ENCODE measurements around the gene SRC. TPM values are rescaled to one million over a fixed set of nuclear protein-coding genes. Genes with fewer than 3 reads are reported as not detected.
A peak's percentile ranks its signal among the peaks of the same experiment; 100 is the strongest.

Gene SRC
- total RNA-seq, 3 donors from 2014 or later = 111 to 155 (median 132) TPM

DNA sequence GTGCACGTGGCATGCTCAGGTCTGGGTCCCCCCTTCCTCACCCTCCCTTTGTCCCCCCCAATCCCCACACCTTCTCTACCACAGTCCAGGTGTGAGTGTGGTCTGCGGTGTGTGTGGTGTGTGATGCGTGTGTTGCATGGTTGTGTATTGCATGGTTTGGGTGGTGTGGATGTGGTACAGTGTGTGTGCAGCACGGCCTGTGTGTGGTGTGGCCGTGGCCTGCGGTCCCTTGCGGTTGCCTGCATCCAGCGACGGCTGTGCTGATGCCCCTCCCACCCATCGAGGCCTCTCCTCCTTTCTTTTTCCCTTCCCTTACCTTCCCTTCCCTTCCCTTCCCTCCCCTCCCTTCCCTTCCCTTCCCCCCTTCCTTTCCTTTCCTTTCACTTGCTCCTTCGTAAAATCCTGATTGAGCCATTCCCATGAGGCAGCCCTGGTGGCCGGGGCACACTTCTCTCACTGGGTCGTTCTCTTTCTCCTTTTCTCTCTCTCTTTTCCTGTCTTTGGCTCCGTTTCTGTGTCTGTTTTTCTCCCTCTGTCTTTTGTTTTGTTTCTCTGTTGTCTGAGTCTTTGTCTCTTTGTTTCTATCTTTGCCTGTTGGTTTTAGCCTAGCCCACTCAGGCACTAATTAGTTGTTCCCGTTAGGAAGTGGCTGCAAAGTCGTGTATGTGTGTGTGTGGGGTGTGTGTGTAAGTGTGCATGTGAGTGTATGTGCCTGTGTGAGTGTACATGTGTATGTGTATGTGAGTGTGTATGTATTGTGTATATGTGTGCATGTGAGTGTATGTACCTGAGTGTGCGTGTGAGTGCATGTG lies 65.7 kb downstream of the SRC start:
- H3K9me3 ChIP-seq = no peaks in the 10 kb centered on the region
- no peak overlapping the region for H3K4me3 ChIP-seq
- H3K4me1 ChIP-seq (ENCODE audit: low read depth) = peaks cover 10% of the 10 kb centered on the region
- DNase-seq = peak in 1 of 3 donors; percentile 49
- intact Hi-C loops (cut with DNase I, micrococcal nuclease) = no loop called here
- H3K36me3 ChIP-seq (ENCODE audit: low read depth) = no peaks in the 10 kb centered on the region
- TF ChIP-seq, protein P1, sequence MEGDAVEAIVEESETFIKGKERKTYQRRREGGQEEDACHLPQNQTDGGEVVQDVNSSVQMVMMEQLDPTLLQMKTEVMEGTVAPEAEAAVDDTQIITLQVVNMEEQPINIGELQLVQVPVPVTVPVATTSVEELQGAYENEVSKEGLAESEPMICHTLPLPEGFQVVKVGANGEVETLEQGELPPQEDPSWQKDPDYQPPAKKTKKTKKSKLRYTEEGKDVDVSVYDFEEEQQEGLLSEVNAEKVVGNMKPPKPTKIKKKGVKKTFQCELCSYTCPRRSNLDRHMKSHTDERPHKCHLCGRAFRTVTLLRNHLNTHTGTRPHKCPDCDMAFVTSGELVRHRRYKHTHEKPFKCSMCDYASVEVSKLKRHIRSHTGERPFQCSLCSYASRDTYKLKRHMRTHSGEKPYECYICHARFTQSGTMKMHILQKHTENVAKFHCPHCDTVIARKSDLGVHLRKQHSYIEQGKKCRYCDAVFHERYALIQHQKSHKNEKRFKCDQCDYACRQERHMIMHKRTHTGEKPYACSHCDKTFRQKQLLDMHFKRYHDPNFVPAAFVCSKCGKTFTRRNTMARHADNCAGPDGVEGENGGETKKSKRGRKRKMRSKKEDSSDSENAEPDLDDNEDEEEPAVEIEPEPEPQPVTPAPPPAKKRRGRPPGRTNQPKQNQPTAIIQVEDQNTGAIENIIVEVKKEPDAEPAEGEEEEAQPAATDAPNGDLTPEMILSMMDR (IDR thresholded peaks at IDR 0.05) = no peak
- ATAC-seq = peak; percentile 25

DNA sequence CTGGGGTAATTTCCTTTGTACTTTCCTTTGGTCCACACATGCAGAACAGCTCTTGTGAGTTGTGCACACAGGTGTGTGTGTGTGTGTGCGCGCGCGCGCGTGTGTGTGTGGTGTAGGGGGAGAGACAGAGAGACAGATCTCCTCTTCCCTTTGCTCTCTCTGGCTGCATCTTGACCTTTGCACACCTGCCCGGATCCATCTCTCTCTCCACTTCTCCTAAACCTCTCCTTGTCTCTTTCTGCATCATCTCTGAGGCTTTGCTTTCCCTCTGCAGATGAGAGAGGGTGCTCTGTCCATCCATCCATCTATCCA lies 67.0 kb downstream of the SRC start:
- Histone ChIP-seq H3K4me1 (ENCODE audit: low read depth) (peaks cover 7% of the 10 kb centered on the region), H3K4me3 (no peak overlapping the region), H3K36me3 (ENCODE audit: low read depth) (no peaks in the 10 kb centered on the region), H3K9me3 (no peaks in the 10 kb centered on the region)
- ATAC-seq (no peak), DNase-seq (peak in 1 of 3 donors; percentile 24)
- TF ChIP-seq, protein P1 (IDR thresholded peaks at IDR 0.05) = no peak
- intact Hi-C loops (cut with DNase I, micrococcal nuclease) = no loop called here

DNA sequence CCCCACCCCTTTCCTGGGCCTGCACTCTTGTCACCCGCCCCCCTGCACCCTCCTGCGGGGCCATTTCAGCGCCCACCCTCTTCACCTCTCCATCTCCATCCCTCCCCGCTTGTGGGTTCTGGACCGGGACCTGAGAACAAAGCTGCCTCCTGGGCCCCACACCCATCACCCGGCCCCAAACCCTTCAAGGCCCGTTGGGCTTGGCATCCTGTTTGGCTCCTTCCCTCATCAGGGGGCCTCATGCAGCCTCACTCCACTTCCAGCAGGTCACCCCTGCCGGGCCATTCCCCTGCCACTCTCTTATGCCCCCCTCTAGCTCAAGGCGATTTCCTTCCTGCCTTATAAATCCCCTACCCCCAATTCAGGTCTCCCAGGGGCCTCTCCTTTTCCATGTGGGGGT lies 67.4 kb downstream of the SRC start:
- ATAC-seq (no peak), DNase-seq (peak in 1 of 3 donors; percentile 27)
- Histone ChIP-seq H3K36me3 (ENCODE audit: low read depth) (no peaks in the 10 kb centered on the region), H3K4me3 (no peak overlapping the region), H3K4me1 (ENCODE audit: low read depth) (peaks cover 7% of the 10 kb centered on the region), H3K9me3 (no peaks in the 10 kb centered on the region)
- TF ChIP-seq, protein P1 (IDR thresholded peaks at IDR 0.05) = no peak
- intact Hi-C loops (cut with DNase I, micrococcal nuclease) = no loop called here

DNA sequence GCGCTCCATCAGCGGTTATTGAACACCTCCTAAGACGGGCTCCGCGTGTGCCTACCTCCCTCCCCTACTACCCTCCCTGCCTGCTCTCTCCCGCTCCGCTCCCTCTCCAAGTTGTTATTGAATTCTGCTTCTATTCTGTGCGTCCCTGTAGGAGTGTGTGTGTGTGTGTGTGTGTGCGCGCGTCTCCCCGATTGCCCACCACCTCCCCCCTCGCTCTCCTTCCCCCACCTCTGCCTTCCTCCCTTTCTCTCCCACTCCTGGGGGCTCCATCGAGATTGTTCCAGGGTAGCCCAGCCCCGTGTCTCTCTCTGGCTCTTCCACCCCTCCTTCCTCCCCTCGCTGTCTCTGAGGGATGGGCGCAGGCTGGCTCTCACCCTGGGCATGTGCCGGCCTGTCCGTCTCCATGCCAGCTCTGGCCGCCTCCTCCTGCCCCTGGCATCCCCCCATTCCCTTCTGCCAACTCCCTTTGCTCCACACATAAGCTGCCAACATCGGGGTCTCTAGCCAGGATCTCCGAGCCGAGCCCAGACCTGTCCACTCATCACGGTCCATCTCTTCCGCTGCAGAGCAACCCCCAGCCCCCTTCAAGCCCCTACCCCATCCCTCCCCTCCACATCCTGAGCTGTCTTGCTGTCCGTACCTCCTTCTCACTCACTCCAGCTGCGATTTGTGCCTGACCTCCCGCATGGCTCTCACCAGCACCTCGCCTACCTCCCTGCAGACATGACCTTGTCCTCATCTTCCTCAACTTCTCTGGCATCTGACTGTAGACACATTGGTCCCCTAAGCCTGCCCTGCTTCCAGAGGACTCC lies 68.5 kb downstream of the SRC start:
- Histone ChIP-seq H3K9me3 (no peaks in the 10 kb centered on the region), H3K36me3 (ENCODE audit: low read depth) (no peaks in the 10 kb centered on the region), H3K4me3 (no peak overlapping the region), H3K4me1 (ENCODE audit: low read depth) (peaks cover 7% of the 10 kb centered on the region)
- peak in 1 of 3 donors; percentile 26 for DNase-seq
- intact Hi-C loops (cut with DNase I, micrococcal nuclease) = no loop called here
- no peak for ATAC-seq
- TF ChIP-seq, protein P1 (IDR thresholded peaks at IDR 0.05) = no peak

DNA sequence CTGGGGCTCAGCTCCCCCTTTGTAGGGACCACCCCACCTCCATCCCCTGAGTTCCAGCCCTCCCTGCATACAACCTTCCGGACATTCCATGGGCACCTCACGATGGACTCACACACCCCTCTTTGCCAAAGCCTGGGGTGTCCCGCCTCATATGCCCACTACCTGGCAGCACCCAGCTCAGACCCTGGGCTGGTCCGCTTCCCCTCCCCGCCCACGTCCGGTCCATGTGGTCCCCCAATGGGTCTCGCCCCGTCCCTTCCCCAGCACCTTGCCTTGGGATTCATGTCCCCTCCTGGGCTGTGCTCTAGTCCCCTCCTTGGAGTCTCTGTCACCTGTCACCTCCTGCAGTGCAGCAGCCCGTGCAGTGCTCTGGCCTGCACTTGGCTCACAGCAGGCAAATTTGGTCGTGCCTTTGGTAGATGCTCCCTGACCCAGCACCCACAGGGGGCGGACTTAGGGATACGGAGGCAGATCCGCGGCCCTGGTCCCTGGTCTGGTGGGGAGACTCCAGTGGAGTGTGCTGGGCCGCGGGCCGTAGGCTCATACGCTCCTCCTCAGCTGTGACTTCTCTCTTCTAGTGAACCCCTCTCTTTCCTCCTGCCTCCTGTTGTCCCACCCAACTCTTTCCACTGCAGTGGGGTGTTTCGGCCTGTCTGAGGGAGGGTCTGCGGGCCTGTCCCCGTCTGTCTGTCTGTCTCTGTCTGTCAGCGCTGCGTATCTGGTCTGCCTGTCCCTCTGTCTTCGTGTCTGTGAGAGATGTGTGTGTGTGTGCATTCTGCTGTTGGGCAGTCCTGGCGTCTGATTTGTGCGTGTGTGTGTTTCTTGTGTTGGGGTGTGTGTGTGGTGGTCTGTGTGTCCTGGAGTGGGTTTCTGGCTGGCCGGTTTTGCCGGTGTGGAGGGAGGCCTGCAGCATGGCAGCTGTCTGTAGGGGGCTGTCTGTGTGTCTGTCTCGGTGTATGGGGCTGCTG lies 69.5 kb downstream of the SRC start:
- TF ChIP-seq, protein P1 (IDR thresholded peaks at IDR 0.05) = no peak
- H3K4me3 ChIP-seq = no peak overlapping the region
- DNase-seq (peak in 1 of 3 donors; percentile 45), ATAC-seq (no peak)
- intact Hi-C loops (cut with DNase I, micrococcal nuclease) = no loop called here
- H3K4me1 ChIP-seq (ENCODE audit: low read depth) = peaks cover 7% of the 10 kb centered on the region
- H3K9me3 ChIP-seq = no peaks in the 10 kb centered on the region
- no peaks in the 10 kb centered on the region for H3K36me3 ChIP-seq (ENCODE audit: low read depth)

Measured in mucosa of descending colon (tissue), 3 donors.